Myocyte (in vitro differentiated cells): ENCODE results near the gene DOCK2. TPM values are rescaled to one million over a fixed set of nuclear protein-coding genes. Genes with fewer than 3 reads are reported as not detected.
"Not testable (repeated sequence)": the region's sequence is repeated elsewhere in the genome, so short reads cannot be mapped to it uniquely, and the experiment has no call there.

Source experiments
- DNase-seq: peaks from one replicate; pipeline ENCODE4 v3.0.0-alpha.2; 2012; ENCODE audit warnings: low read depth
- total RNA-seq: library from RNA; depleted of rRNA; stranded (reverse); fragments of >200 nt; gene quantifications from 2 replicates; pipeline ENCODE4 v1.2.3, GENCODE V29; 2014

Gene DOCK2
- total RNA-seq, 1 donor from 2014 or later: 0.08 TPM

- peak; percentile 43 for DNase-seq
Measured at GRCh38 chr5:169753795-169754194, 116.7 kb downstream of the DOCK2 start.

- no peak for DNase-seq
Measured at GRCh38 chr5:169754737-169755136, 117.7 kb downstream of the DOCK2 start.

GRCh38 chr5:169756071-169756765 is 119.1 kb downstream of the DOCK2 start:
- no peak for DNase-seq

- no peak for DNase-seq
Measured at GRCh38 chr5:169757016-169757415, 119.9 kb downstream of the DOCK2 start.

GRCh38 chr5:169758886-169759285 is 121.8 kb downstream of the DOCK2 start:
- DNase-seq: no peak

- no peak for DNase-seq
Measured at GRCh38 chr5:169760229-169760628, 123.2 kb downstream of the DOCK2 start.

- DNase-seq: no peak
Measured at GRCh38 chr5:169762338-169763095, 125.4 kb downstream of the DOCK2 start.

GRCh38 chr5:169763376-169764017 is 126.4 kb downstream of the DOCK2 start:
- peak; percentile 79 for DNase-seq

- no peak for DNase-seq
Measured at GRCh38 chr5:169764018-169764378, 126.9 kb downstream of the DOCK2 start.

- DNase-seq: no peak
Measured at GRCh38 chr5:169765176-169765996, 128.3 kb downstream of the DOCK2 start.

- not testable (repeated sequence) for DNase-seq
Measured at GRCh38 chr5:169766943-169767342, 129.9 kb downstream of the DOCK2 start.

- peak; percentile 14 for DNase-seq
Measured at GRCh38 chr5:169767938-169768337, 130.9 kb downstream of the DOCK2 start.

- DNase-seq: peak; percentile 6
Measured at GRCh38 chr5:169768416-169768815, 131.3 kb downstream of the DOCK2 start.

- DNase-seq: no peak
Measured at GRCh38 chr5:169770109-169770508, 133.0 kb downstream of the DOCK2 start.

- DNase-seq: no peak
Measured at GRCh38 chr5:169772256-169772655, 135.2 kb downstream of the DOCK2 start.

GRCh38 chr5:169772688-169773087 is 135.6 kb downstream of the DOCK2 start:
- DNase-seq: no peak

- DNase-seq: no peak
Measured at GRCh38 chr5:169777159-169777558, 140.1 kb downstream of the DOCK2 start.

- DNase-seq: no peak
Measured at GRCh38 chr5:169778622-169779596, 141.8 kb downstream of the DOCK2 start.

- peak; percentile 13 for DNase-seq
Measured at GRCh38 chr5:169781420-169782345, 144.6 kb downstream of the DOCK2 start.
